GM23338 (cell line): ENCODE measurements around the gene HDC. TPM values are rescaled to one million over a fixed set of nuclear protein-coding genes. Genes with fewer than 3 reads are reported as not detected.

Experiments
- ATAC-seq: fragments of 200-7000 bp; cut with Tn5 transposase; 3 replicates; pipeline ENCODE4 v1.9.1; 2020
- DNase-seq: peaks from one replicate; pipeline ENCODE4 v3.0.0-alpha.2; 2015; ENCODE audit warnings: low spot score
- H2AFZ ChIP-seq: fragments of 200-600 bp; sonication (generic); 2 replicates; pipeline ENCODE4 v1.8.0; 2016; ENCODE audit warnings: antibody characterized with exemption, mild to moderate bottlenecking, moderate library complexity
- H3F3A ChIP-seq: fragments of 200-600 bp; sonication (generic); replicated peaks from 2 replicates; pipeline ENCODE4 v1.8.0; 2017; ENCODE audit warnings: antibody characterized with exemption, mixed run types, low read depth
- H3K27ac ChIP-seq: fragments of 200-600 bp; sonication (generic); 2 replicates; pipeline ENCODE4 v1.6.1; 2016; ENCODE audit warnings: low read depth
- H3K27me3 ChIP-seq: fragments of 200-600 bp; sonication (generic); 2 replicates; pipeline ENCODE4 v1.8.0; 2016; ENCODE audit warnings: mild to moderate bottlenecking, mixed run types, moderate library complexity; ENCODE audit not compliant: insufficient read depth
- H3K36me3 ChIP-seq: fragments of 200-600 bp; sonication (generic); 2 replicates; pipeline ENCODE4 v1.8.0; 2016; ENCODE audit warnings: mild to moderate bottlenecking; ENCODE audit not compliant: insufficient read depth
- H3K4me1 ChIP-seq: fragments of 200-600 bp; sonication (generic); 2 replicates; pipeline ENCODE4 v1.8.0; 2016; ENCODE audit warnings: mild to moderate bottlenecking, moderate library complexity; ENCODE audit not compliant: insufficient read depth
- H3K4me2 ChIP-seq: fragments of 200-600 bp; sonication (generic); 2 replicates; pipeline ENCODE4 v1.7.1; 2017; ENCODE audit warnings: mixed run types
- H3K4me3 ChIP-seq: fragments of 200-600 bp; sonication (generic); 2 replicates; pipeline ENCODE4 v1.6.1; 2016; ENCODE audit warnings: mixed run types
- H3K79me2 ChIP-seq: fragments of 200-600 bp; sonication (generic); replicated peaks from 2 replicates; pipeline ENCODE4 v1.8.0; 2017; ENCODE audit warnings: mild to moderate bottlenecking; ENCODE audit not compliant: insufficient read depth
- H3K9me2 ChIP-seq: fragments of 200-600 bp; sonication (generic); 2 replicates; pipeline ENCODE4 v1.8.0; 2017; ENCODE audit not compliant: insufficient read depth
- H4K20me1 ChIP-seq: fragments of 200-600 bp; sonication (generic); replicated peaks from 2 replicates; pipeline ENCODE4 v1.8.0; 2017; ENCODE audit warnings: mild to moderate bottlenecking; ENCODE audit not compliant: insufficient read depth
- H3K27ac Mint-ChIP-seq: 2 replicates; pipeline ENCODE4 v1.8.0; 2020; ENCODE audit warnings: inconsistent platforms, mild to moderate bottlenecking, moderate library complexity, mixed read lengths
- H3K27me3 Mint-ChIP-seq: 3 replicates; pipeline ENCODE4 v1.8.0; 2022; ENCODE audit warnings: low read depth, mild to moderate bottlenecking, moderate library complexity, mixed read lengths, inconsistent platforms; ENCODE audit not compliant: insufficient read depth, poor library complexity
- H3K36me3 Mint-ChIP-seq: 3 replicates; pipeline ENCODE4 v1.8.0; 2021; ENCODE audit warnings: low read depth, mild to moderate bottlenecking, inconsistent platforms, moderate library complexity, mixed read lengths
- H3K4me1 Mint-ChIP-seq: 3 replicates; pipeline ENCODE4 v1.8.0; 2020; ENCODE audit warnings: mild to moderate bottlenecking, inconsistent platforms, mixed read lengths
- H3K4me3 Mint-ChIP-seq: 3 replicates; pipeline ENCODE4 v1.8.0; 2021; ENCODE audit warnings: moderate library complexity, mild to moderate bottlenecking, inconsistent platforms, mixed read lengths
- H3K9me3 Mint-ChIP-seq: 3 replicates; pipeline ENCODE4 v1.8.0; 2020; ENCODE audit warnings: moderate library complexity, mild to moderate bottlenecking, inconsistent platforms, mixed read lengths
- CREB1 ChIP-seq: fragments of 250-450 bp; sonication (Bioruptor Pico); IDR thresholded peaks from 2 replicates; pipeline ENCODE4 v1.5.0; 2020; ENCODE audit warnings: low read depth, mild to moderate bottlenecking, moderate library complexity
- CTCF ChIP-seq, 2 experiments: fragments of 200-600 bp in 1 of 2; sonication (generic) in 1 of 2; conservative IDR thresholded peaks; 2 replicates each; pipeline versions ENCODE4 v1.5.1 to v1.6.1; 2016 to 2017; ENCODE audit warnings: antibody characterized with exemption in 2 of 2, low read depth in 2 of 2, mild to moderate bottlenecking in 2 of 2, moderate library complexity in 1 of 2
- ETS1 ChIP-seq: IDR thresholded peaks from 2 replicates; pipeline ENCODE4 v1.6.1; 2016; ENCODE audit warnings: antibody characterized with exemption
- EZH2 ChIP-seq: fragments of 200-600 bp; sonication (generic); IDR thresholded peaks from one replicate; pipeline ENCODE4 v1.8.0; 2017; ENCODE audit warnings: antibody characterized with exemption, mild to moderate bottlenecking, low read depth; ENCODE audit not compliant: unreplicated experiment
- EZH2phosphoT487 ChIP-seq: fragments of 200-600 bp; sonication (generic); IDR thresholded peaks from one replicate; pipeline ENCODE4 v1.8.1; 2018; ENCODE audit warnings: antibody characterized with exemption; ENCODE audit not compliant: unreplicated experiment
- JUNB ChIP-seq: IDR thresholded peaks from one replicate; pipeline ENCODE4 v1.6.1; 2016; ENCODE audit warnings: antibody characterized with exemption; ENCODE audit not compliant: unreplicated experiment
- NANOG ChIP-seq: IDR thresholded peaks from 2 replicates; pipeline ENCODE4 v1.6.1; 2016; ENCODE audit warnings: antibody characterized with exemption, borderline replicate concordance
- POLR2AphosphoS5 ChIP-seq: IDR thresholded peaks from 2 replicates; pipeline ENCODE4 v1.6.1; 2016; ENCODE audit warnings: antibody characterized with exemption, low read depth
- STAT1 ChIP-seq: IDR thresholded peaks from one replicate; pipeline ENCODE4 v1.6.1; 2016; ENCODE audit warnings: antibody characterized with exemption; ENCODE audit not compliant: unreplicated experiment
- ZNF114 ChIP-seq: fragments of 250-450 bp; sonication (Bioruptor Pico); IDR thresholded peaks from 2 replicates; pipeline ENCODE4 v1.5.0; 2020; ENCODE audit warnings: mild to moderate bottlenecking, moderate library complexity
- ZNF331 ChIP-seq: fragments of 250-450 bp; sonication (Bioruptor Pico); IDR thresholded peaks from 2 replicates; pipeline ENCODE4 v1.5.0; 2020; ENCODE audit warnings: low read depth, mild to moderate bottlenecking, moderate library complexity
- ZNF462 ChIP-seq: fragments of 250-450 bp; sonication (Bioruptor Pico); IDR thresholded peaks from 2 replicates; pipeline ENCODE4 v1.5.0; 2020; ENCODE audit warnings: mild to moderate bottlenecking, moderate library complexity
- polyA plus RNA-seq: library from polyadenylated mRNA; unstranded; fragments of >200 nt; fragmentation: Nextera tagmentation; extraction: Ambion mirVana; gene quantifications from 2 replicates; pipeline ENCODE4 v1.2.1, GENCODE V29; 2016
- total RNA-seq: library from RNA; depleted of rRNA; stranded (reverse); fragments of >200 nt; shearing (Covaris generic); gene quantifications from 2 replicates; pipeline ENCODE4 v1.2.3, GENCODE V29; 2014
- TF ChIP-seq, protein P1 (sequence below): IDR thresholded peaks from one replicate; pipeline ENCODE4 v1.6.1; 2018; ENCODE audit warnings: antibody characterized with exemption; ENCODE audit not compliant: unreplicated experiment

Gene HDC
- total and polyA plus RNA-seq, 2 experiments from 2014 or later, result not detected

DNA sequence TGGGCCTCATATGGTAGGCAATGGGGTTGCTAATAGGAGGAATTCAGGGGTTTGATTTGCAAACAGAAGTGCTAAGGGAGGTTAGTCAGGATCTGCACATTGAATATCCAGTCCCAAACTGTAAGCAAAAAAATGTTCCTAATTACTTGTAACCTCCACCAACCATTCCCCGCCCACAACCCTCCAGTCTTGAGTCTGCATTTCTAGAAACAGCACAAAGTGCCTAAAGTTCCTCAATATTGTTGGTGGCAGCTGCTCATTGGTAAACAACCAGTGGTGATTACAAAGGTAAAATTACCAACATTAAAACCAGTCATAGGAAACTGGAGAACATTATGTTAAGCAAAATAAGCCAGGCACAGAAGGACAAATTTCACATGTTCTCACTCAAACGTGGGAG lies 18.9 kb downstream of the HDC start:
- no peak overlapping the region for H3K4me3 Mint-ChIP-seq
- H3K27ac ChIP-seq, result no peak overlapping the region
- no peaks in the 10 kb centered on the region for H3K36me3 Mint-ChIP-seq
- H3K27me3 Mint-ChIP-seq, result peaks cover 3% of the 10 kb centered on the region
- H3K4me2 ChIP-seq, result no peak overlapping the region
- TF ChIP-seq CREB1 (no peak), ZNF462 (CRISPR knock-in tag) (no peak), NANOG (no peak), ZNF114 (CRISPR knock-in tag) (no peak), EZH2 (no peak), CTCF (conservative IDR thresholded peaks at IDR 0.05; ENCODE audit: low read depth in 2 of 2) (no peak), POLR2AphosphoS5 (no peak), EZH2phosphoT487 (no peak), JUNB (no peak), STAT1 (no peak), ETS1 (no peak), ZNF331 (CRISPR knock-in tag) (no peak)
- TF ChIP-seq, protein P1, sequence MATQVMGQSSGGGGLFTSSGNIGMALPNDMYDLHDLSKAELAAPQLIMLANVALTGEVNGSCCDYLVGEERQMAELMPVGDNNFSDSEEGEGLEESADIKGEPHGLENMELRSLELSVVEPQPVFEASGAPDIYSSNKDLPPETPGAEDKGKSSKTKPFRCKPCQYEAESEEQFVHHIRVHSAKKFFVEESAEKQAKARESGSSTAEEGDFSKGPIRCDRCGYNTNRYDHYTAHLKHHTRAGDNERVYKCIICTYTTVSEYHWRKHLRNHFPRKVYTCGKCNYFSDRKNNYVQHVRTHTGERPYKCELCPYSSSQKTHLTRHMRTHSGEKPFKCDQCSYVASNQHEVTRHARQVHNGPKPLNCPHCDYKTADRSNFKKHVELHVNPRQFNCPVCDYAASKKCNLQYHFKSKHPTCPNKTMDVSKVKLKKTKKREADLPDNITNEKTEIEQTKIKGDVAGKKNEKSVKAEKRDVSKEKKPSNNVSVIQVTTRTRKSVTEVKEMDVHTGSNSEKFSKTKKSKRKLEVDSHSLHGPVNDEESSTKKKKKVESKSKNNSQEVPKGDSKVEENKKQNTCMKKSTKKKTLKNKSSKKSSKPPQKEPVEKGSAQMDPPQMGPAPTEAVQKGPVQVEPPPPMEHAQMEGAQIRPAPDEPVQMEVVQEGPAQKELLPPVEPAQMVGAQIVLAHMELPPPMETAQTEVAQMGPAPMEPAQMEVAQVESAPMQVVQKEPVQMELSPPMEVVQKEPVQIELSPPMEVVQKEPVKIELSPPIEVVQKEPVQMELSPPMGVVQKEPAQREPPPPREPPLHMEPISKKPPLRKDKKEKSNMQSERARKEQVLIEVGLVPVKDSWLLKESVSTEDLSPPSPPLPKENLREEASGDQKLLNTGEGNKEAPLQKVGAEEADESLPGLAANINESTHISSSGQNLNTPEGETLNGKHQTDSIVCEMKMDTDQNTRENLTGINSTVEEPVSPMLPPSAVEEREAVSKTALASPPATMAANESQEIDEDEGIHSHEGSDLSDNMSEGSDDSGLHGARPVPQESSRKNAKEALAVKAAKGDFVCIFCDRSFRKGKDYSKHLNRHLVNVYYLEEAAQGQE, result no peak
- H3K4me1 Mint-ChIP-seq, result no peaks in the 10 kb centered on the region
- DNase-seq, result no peak
- no peak overlapping the region for H3K27ac Mint-ChIP-seq
- H3K27me3 ChIP-seq, result no peaks in the 10 kb centered on the region
- H3K79me2 ChIP-seq, result no peaks in the 10 kb centered on the region
- H2AFZ ChIP-seq, result no peak overlapping the region
- H3K36me3 ChIP-seq, result no peaks in the 10 kb centered on the region
- H3K9me2 ChIP-seq, result peaks cover 5% of the 10 kb centered on the region; the same call in 1 of the 2 replicates
- no peaks in the 10 kb centered on the region for H3F3A ChIP-seq
- H4K20me1 ChIP-seq, result no peaks in the 10 kb centered on the region
- ATAC-seq, result no peak
- H3K9me3 Mint-ChIP-seq, result no peaks in the 10 kb centered on the region
- H3K4me3 ChIP-seq, result no peak overlapping the region
- no peaks in the 10 kb centered on the region for H3K4me1 ChIP-seq
